Measurements from ENCODE around the gene EVX1. TPM values are rescaled to one million over a fixed set of nuclear protein-coding genes. Genes with fewer than 3 reads are reported as not detected.

Gene EVX1
- total RNA-seq, 1 donor from 2014 or later, result not detected

- TF ChIP-seq, protein P1, sequence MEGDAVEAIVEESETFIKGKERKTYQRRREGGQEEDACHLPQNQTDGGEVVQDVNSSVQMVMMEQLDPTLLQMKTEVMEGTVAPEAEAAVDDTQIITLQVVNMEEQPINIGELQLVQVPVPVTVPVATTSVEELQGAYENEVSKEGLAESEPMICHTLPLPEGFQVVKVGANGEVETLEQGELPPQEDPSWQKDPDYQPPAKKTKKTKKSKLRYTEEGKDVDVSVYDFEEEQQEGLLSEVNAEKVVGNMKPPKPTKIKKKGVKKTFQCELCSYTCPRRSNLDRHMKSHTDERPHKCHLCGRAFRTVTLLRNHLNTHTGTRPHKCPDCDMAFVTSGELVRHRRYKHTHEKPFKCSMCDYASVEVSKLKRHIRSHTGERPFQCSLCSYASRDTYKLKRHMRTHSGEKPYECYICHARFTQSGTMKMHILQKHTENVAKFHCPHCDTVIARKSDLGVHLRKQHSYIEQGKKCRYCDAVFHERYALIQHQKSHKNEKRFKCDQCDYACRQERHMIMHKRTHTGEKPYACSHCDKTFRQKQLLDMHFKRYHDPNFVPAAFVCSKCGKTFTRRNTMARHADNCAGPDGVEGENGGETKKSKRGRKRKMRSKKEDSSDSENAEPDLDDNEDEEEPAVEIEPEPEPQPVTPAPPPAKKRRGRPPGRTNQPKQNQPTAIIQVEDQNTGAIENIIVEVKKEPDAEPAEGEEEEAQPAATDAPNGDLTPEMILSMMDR (IDR thresholded peaks at IDR 0.05; ENCODE audit: insufficient read depth, low read length, severe bottlenecking), result no peak
- peaks cover 64% of the 10 kb centered on the region for H3K27me3 ChIP-seq (ENCODE audit: control insufficient read depth, insufficient read depth, low read length)
- DNase-seq (ENCODE audit: low read depth), result no peak
- no peak overlapping the region for H3K4me3 ChIP-seq (ENCODE audit: low read depth, low read length)
- FAIRE-seq, result no peak
- no peaks in the 10 kb centered on the region for H3K36me3 ChIP-seq (ENCODE audit: control insufficient read depth, insufficient read depth, low read length)
Observed at GRCh38 chr7:27197137-27198042, 45.2 kb upstream of the EVX1 start.

- Histone ChIP-seq H3K27me3 (ENCODE audit: control insufficient read depth, insufficient read depth, low read length) (peaks cover 64% of the 10 kb centered on the region), H3K4me3 (ENCODE audit: low read depth, low read length) (no peak overlapping the region), H3K36me3 (ENCODE audit: control insufficient read depth, insufficient read depth, low read length) (no peaks in the 10 kb centered on the region)
- TF ChIP-seq, protein P1 (IDR thresholded peaks at IDR 0.05; ENCODE audit: insufficient read depth, low read length, severe bottlenecking), result no peak
- no peak for FAIRE-seq
- DNase-seq (ENCODE audit: low read depth), result no peak
Observed at GRCh38 chr7:27198138-27198841, 44.3 kb upstream of the EVX1 start.

- no peak for DNase-seq (ENCODE audit: low read depth)
- no peak for FAIRE-seq
- peaks cover 65% of the 10 kb centered on the region for H3K27me3 ChIP-seq (ENCODE audit: control insufficient read depth, insufficient read depth, low read length)
- TF ChIP-seq, protein P1 (IDR thresholded peaks at IDR 0.05; ENCODE audit: insufficient read depth, low read length, severe bottlenecking), result no peak
- H3K36me3 ChIP-seq (ENCODE audit: control insufficient read depth, insufficient read depth, low read length), result no peaks in the 10 kb centered on the region
- H3K4me3 ChIP-seq (ENCODE audit: low read depth, low read length), result no peak overlapping the region
Observed at GRCh38 chr7:27198871-27199801, 43.5 kb upstream of the EVX1 start.

DNA sequence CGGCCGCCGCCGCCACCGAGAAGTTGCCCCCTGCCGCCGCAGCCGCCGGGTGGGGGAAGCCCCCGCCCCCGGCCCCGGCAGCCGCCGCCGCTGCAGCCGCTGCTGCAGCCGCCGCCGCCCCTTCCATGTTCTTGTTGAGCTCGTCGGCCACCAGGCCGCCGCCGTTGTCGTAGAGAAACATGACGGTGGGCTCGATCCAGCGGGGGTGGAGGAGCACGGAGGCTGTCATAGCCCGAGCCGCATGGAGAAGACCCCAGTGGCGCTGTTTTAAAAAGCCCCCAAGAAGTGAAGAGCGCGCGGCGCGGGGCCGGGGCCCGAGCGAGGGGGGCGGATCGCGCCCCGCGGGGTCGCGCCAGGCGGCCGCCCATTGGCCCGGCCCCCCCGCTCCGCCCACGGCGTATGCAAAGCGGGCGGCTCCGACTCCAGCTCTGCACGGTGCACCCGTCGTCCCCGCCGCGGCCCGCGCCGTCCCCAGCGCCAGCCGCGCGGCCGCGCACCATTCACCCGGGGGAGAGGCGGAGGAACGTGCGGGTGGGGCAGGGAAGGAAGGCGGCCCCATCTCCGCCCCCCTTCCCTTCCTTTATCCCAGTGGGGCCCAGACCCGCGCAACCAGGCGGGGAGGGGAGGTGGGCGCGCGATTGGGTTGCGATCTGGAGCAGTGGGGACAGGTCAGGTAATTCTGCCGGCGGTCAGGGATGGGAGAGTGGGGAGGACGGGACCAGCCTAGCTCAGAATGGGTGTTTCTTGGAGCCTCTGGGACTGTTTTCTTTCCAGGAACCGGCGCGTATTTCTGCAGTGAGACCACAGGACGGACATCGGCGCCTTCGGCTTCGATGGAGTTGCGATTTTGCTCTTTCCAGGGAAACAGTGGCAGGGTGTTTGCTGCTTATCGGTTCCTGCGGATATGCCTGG lies 42.5 kb upstream of the EVX1 start, which contains the start of gene HOXA13:
Gene HOXA13 (minus strand): TSS at position 243 of the 912 bp plus-strand sequence. CDS start 14 bp downstream, at position 229.
- Histone ChIP-seq H3K4me3 (ENCODE audit: low read depth, low read length) (no peak within 1 kb of the TSS), H3K27me3 (ENCODE audit: control insufficient read depth, insufficient read depth, low read length) (peaks cover 68% of the 10 kb centered on the region), H3K36me3 (ENCODE audit: control insufficient read depth, insufficient read depth, low read length) (no peaks in the 10 kb centered on the region)
- TF ChIP-seq, protein P1 (IDR thresholded peaks at IDR 0.05; ENCODE audit: insufficient read depth, low read length, severe bottlenecking), result no peak
- FAIRE-seq, result no peak
- DNase-seq (ENCODE audit: low read depth), result no peak
